B cell (primary cell): ENCODE results near the gene CMIP. TPM values are rescaled to one million over a fixed set of nuclear protein-coding genes. Genes with fewer than 3 reads are reported as not detected.

ENCODE experiments used
- ATAC-seq: fragments of 200-7000 bp; cut with Tn5 transposase; one replicate; pipeline ENCODE4 v1.10.0; 2021; ENCODE audit warnings: low read depth, mild to moderate bottlenecking, moderate number of reproducible peaks, moderate library complexity
- CTCF ChIA-PET: fragments of 350-600 bp; sonication (Branson Sonifier 250); formaldehyde crosslinking; loops from one replicate; lab custom pipeline; 2021; ENCODE audit warnings: antibody characterized with exemption, inconsistent platforms; lab: Charles Lee
- POLR2A ChIA-PET: fragments of 350-600 bp; sonication (Branson Sonifier 250); formaldehyde crosslinking; loops from one replicate; lab custom pipeline; 2021; ENCODE audit warnings: antibody characterized with exemption; lab: Charles Lee
- DNase-seq: peaks from one replicate; pipeline ENCODE4 v3.0.0; 2013
- H2AFZ ChIP-seq: 2 replicates; pipeline ENCODE4 v1.6.1; 2012; ENCODE audit warnings: mild to moderate bottlenecking, low read depth, low read length; ENCODE audit not compliant: insufficient read depth, poor library complexity, severe bottlenecking
- H3K27ac ChIP-seq, 2 donors: 1 replicate in 1 of 2; 2 replicates in 1 of 2; pipeline ENCODE4 v1.5.1; 2012 to 2013; ENCODE audit warnings: low read length in 2 of 2, mild to moderate bottlenecking in 2 of 2, moderate library complexity in 1 of 2
- H3K27me3 ChIP-seq, 4 experiments: fragments of 200-600 bp in 1 of 4; sonication (generic) in 1 of 4; replicated peaks in 1 of 4; 1 replicate in 2 of 4; 2 replicates in 2 of 4; pipeline versions ENCODE4 v1.6.1 to v1.7.0; 2013 to 2016; ENCODE audit warnings: low read length in 3 of 4, mild to moderate bottlenecking in 2 of 4, mixed read lengths in 1 of 4, moderate library complexity in 1 of 4; ENCODE audit not compliant: insufficient read depth in 4 of 4, control insufficient read depth in 3 of 4; ENCODE audit errors: control extremely low read depth in 1 of 4
- H3K36me3 ChIP-seq, 2 experiments: replicated peaks in 1 of 2; 1 replicate in 1 of 2; 2 replicates in 1 of 2; pipeline versions ENCODE4 v1.6.1 to v1.7.1; 2013; ENCODE audit warnings: low read length in 1 of 2; ENCODE audit not compliant: insufficient read depth in 2 of 2, control insufficient read depth in 1 of 2; ENCODE audit errors: control extremely low read depth in 1 of 2, extremely low read depth in 1 of 2
- H3K4me1 ChIP-seq, 2 donors: fragments of 200-600 bp in 1 of 2; sonication (generic) in 1 of 2; 1 replicate in 1 of 2; 2 replicates in 1 of 2; pipeline versions ENCODE4 v1.5.1 to v1.6.1; 2013 to 2017; ENCODE audit warnings: low read length in 2 of 2; ENCODE audit not compliant: control insufficient read depth in 2 of 2, insufficient read depth in 2 of 2
- H3K4me2 ChIP-seq: replicated peaks from 2 replicates; pipeline ENCODE3; 2012; ENCODE audit warnings: mild to moderate bottlenecking, low read depth, low read length; ENCODE audit not compliant: poor library complexity, severe bottlenecking
- H3K4me3 ChIP-seq, 5 experiments: fragments of 200-600 bp in 1 of 5; sonication (generic) in 1 of 5; 1 replicate in 3 of 5; 2 replicates in 2 of 5; pipeline versions ENCODE4 v1.5.1 to v1.7.0; 2011 to 2016; ENCODE audit warnings: low read length in 4 of 5, mild to moderate bottlenecking in 4 of 5, low read depth in 2 of 5, control low read depth in 1 of 5, moderate library complexity in 1 of 5; ENCODE audit not compliant: insufficient read depth in 1 of 5; ENCODE audit errors: control extremely low read depth in 1 of 5, extremely low read depth in 1 of 5
- H3K79me2 ChIP-seq: fragments of 200-600 bp; sonication (generic); one replicate; pipeline ENCODE4 v1.6.0; 2016; ENCODE audit warnings: low read length; ENCODE audit not compliant: control insufficient read depth, insufficient read depth
- H3K9ac ChIP-seq: fragments of 200-600 bp; sonication (generic); 2 replicates; pipeline ENCODE4 v1.6.1; 2017; ENCODE audit warnings: mild to moderate bottlenecking, low read length, moderate library complexity
- H3K9me3 ChIP-seq, 3 donors: one replicate each; pipeline versions ENCODE4 v1.6.1 to v1.7.1; 2013; ENCODE audit warnings: low read length in 2 of 3; ENCODE audit not compliant: control insufficient read depth in 2 of 3, insufficient read depth in 1 of 3; ENCODE audit errors: control extremely low read depth in 1 of 3
- H4K20me1 ChIP-seq: 2 replicates; pipeline ENCODE4 v1.6.0; 2012; ENCODE audit warnings: mild to moderate bottlenecking, low read length; ENCODE audit not compliant: insufficient read depth, control insufficient read depth, poor library complexity, severe bottlenecking
- H3K27ac Mint-ChIP-seq: one replicate; pipeline ENCODE4 v1.8.0; 2021; ENCODE audit warnings: mixed read lengths
- H3K27me3 Mint-ChIP-seq: one replicate; pipeline ENCODE4 v1.8.0; 2021; ENCODE audit warnings: mixed read lengths
- H3K4me1 Mint-ChIP-seq: one replicate; pipeline ENCODE4 v1.8.0; 2021; ENCODE audit warnings: mixed read lengths
- H3K4me3 Mint-ChIP-seq: one replicate; pipeline ENCODE4 v1.8.0; 2021; ENCODE audit warnings: mixed read lengths
- H3K9me3 Mint-ChIP-seq: one replicate; pipeline ENCODE4 v1.8.0; 2022; ENCODE audit warnings: mixed read lengths; ENCODE audit not compliant: insufficient read depth
- CTCF ChIP-seq: fragments of 200-600 bp; IDR thresholded peaks from one replicate; pipeline ENCODE4 v1.8.0; 2022; ENCODE audit warnings: antibody characterized with exemption, mild to moderate bottlenecking
- EZH2 ChIP-seq: IDR thresholded peaks from 2 replicates; pipeline ENCODE4 v1.6.1; 2012; ENCODE audit warnings: borderline replicate concordance, low read depth, mild to moderate bottlenecking, moderate library complexity, low read length; ENCODE audit not compliant: insufficient read depth, poor library complexity, severe bottlenecking
- WGBS: methylation state at CpG from one replicate; pipeline ENCODE4 v1.1.5; 2013; ENCODE audit warnings: missing lambda C conversion rate; ENCODE audit not compliant: insufficient coverage; 5-methylcytosine and 5-hydroxymethylcytosine counted together
- intact Hi-C: fragments of 100-400 bp; cut with micrococcal nuclease; formaldehyde crosslinking; loops from one replicate; pipeline ENCODE4 v1.10.0; 2022
- polyA plus RNA-seq: library from polyadenylated mRNA; depleted of rRNA; stranded (reverse); fragments of >200 nt; gene quantifications from 2 replicates; pipeline ENCODE4 v1.2.3, GENCODE V29; 2012
- total RNA-seq, 2 donors: library from RNA; stranded (reverse); fragments of 120-200 nt in 1 of 2; gene quantifications; 1 replicate in 1 of 2; 2 replicates in 1 of 2; pipeline versions ENCODE4 v1.2.3 to v1.2.4, GENCODE V29; 2013 to 2022

CMIP gene
- total and polyA plus RNA-seq, 2 donors (not counting 1 experiment from before 2014, with no cell fraction given), result 27.1 to 155 TPM

GRCh38 chr16:81623365-81624102 is 178.9 kb downstream of the CMIP start:
- ATAC-seq, result peak; percentile 34
- H3K4me3 Mint-ChIP-seq, result no peak overlapping the region
- Histone ChIP-seq H3K4me2 (no peak overlapping the region), H3K27ac (no peak overlapping the region), H3K27me3 (no peaks in the 10 kb centered on the region), H3K36me3 (peaks cover 0 to 18% of the 10 kb centered on the region in 2 experiments), H3K4me1 (peaks cover 5 to 11% of the 10 kb centered on the region in 2 donors), H3K79me2 (peaks cover 64% of the 10 kb centered on the region), H2AFZ (no peak overlapping the region), H3K9me3 (no peaks in the 10 kb centered on the region), H4K20me1 (peaks cover 67% of the 10 kb centered on the region), H3K9ac (no peak overlapping the region), H3K4me3 (no peak overlapping the region)
- no peaks in the 10 kb centered on the region for H3K9me3 Mint-ChIP-seq
- 98% methylated on average over 5 of the region's 5 CpGs for WGBS
- no peaks in the 10 kb centered on the region for H3K27me3 Mint-ChIP-seq
- intact Hi-C loops, result loop anchor here (1.0 to 10.0 kb wide), 4 partner anchors 100 to 251 kb away; no protein-coding TSS in a partner anchor
- CTCF ChIA-PET, result interaction anchor here (0.5 to 4.9 kb wide), 16 partner anchors 11 to 263 kb away, joined by 3 to 54 read pairs (median 4); no protein-coding TSS in a partner anchor
- peaks cover 16% of the 10 kb centered on the region for H3K4me1 Mint-ChIP-seq
- POLR2A ChIA-PET, result no interaction called here
- DNase-seq, result peak; percentile 70
- no peak for TF ChIP-seq EZH2
- peak; percentile 65 for TF ChIP-seq CTCF
- no peak overlapping the region for H3K27ac Mint-ChIP-seq

DNA sequence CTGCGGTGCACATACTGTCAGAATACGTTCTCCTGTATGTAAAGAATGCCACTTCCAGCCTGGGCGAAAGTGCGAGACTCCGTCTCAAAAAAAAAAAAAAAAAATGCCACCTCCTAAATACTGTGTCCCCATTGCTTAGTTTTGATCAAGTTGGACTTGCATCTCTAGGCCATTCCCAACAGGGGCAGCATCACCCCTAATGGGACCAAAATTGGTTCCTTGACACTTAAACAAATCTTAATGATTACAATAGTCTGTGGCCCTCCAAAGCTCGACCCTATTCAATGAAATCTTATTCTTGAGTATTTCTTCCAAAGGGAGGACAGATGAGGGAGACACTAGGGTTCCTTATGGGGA is 179.8 kb downstream of the CMIP start:
- Histone ChIP-seq H3K4me3 (no peak overlapping the region), H3K4me1 (peaks cover 5 to 11% of the 10 kb centered on the region in 2 donors), H4K20me1 (peaks cover 72% of the 10 kb centered on the region), H3K9ac (no peak overlapping the region), H3K4me2 (no peak overlapping the region), H3K36me3 (peaks cover 0 to 18% of the 10 kb centered on the region in 2 experiments), H3K9me3 (no peaks in the 10 kb centered on the region), H3K79me2 (peaks cover 68% of the 10 kb centered on the region), H2AFZ (no peak overlapping the region), H3K27me3 (no peaks in the 10 kb centered on the region), H3K27ac (no peak overlapping the region)
- CTCF ChIA-PET, result interaction anchor here (0.9 to 4.9 kb wide), 4 partner anchors 132 to 258 kb away, joined by 3 to 54 read pairs (median 4); no protein-coding TSS in a partner anchor
- no peaks in the 10 kb centered on the region for H3K9me3 Mint-ChIP-seq
- ATAC-seq (no peak), DNase-seq (no peak)
- H3K27me3 Mint-ChIP-seq, result no peaks in the 10 kb centered on the region
- H3K4me1 Mint-ChIP-seq, result peaks cover 17% of the 10 kb centered on the region
- TF ChIP-seq CTCF (no peak), EZH2 (no peak)
- WGBS, result 100% methylated on average over 2 of the region's 6 CpGs
- H3K4me3 Mint-ChIP-seq, result no peak overlapping the region
- POLR2A ChIA-PET, result no interaction called here
- H3K27ac Mint-ChIP-seq, result peak overlapping the region; percentile 8
- intact Hi-C loops, result loop anchor here (10.0 kb wide), 1 partner anchor 250 kb away; no protein-coding TSS in a partner anchor
